Endodermal cell (in vitro differentiated cells): ENCODE data around the gene GFOD1. TPM values are rescaled to one million over a fixed set of nuclear protein-coding genes. Genes with fewer than 3 reads are reported as not detected.
A peak's percentile ranks its signal among the peaks of the same experiment; 100 is the strongest.

Source experiments
- DNase-seq: peaks from one replicate; pipeline ENCODE4 v3.0.0-alpha.2; 2017
- H3K27ac ChIP-seq: 2 replicates; pipeline ENCODE4 v1.5.1; 2013; ENCODE audit warnings: mild to moderate bottlenecking, low read depth, low read length, moderate library complexity
- H3K27me3 ChIP-seq: 2 replicates; pipeline ENCODE4 v1.6.1; 2013; ENCODE audit warnings: mild to moderate bottlenecking, low read length, moderate library complexity; ENCODE audit not compliant: insufficient read depth, control insufficient read depth, poor library complexity, severe bottlenecking
- H3K36me3 ChIP-seq: 2 replicates; pipeline ENCODE4 v1.7.0; 2013; ENCODE audit warnings: mild to moderate bottlenecking, low read length, moderate library complexity; ENCODE audit not compliant: control insufficient read depth, insufficient read depth
- H3K4me1 ChIP-seq: one replicate; pipeline ENCODE4 v1.7.0; 2013; ENCODE audit warnings: low read length; ENCODE audit not compliant: control insufficient read depth, insufficient read depth
- H3K4me3 ChIP-seq: 2 replicates; pipeline ENCODE4 v1.5.1; 2013; ENCODE audit warnings: mild to moderate bottlenecking, low read length, moderate library complexity
- H3K9ac ChIP-seq: 2 replicates; pipeline ENCODE4 v1.6.1; 2013; ENCODE audit warnings: mild to moderate bottlenecking, low read length, moderate library complexity; ENCODE audit not compliant: poor library complexity, severe bottlenecking; ENCODE audit errors: extremely low read depth
- H3K9me3 ChIP-seq: 2 replicates; pipeline ENCODE4 v1.6.1; 2013; ENCODE audit warnings: mild to moderate bottlenecking, low read length, moderate library complexity; ENCODE audit not compliant: control insufficient read depth
- H3K27ac Mint-ChIP-seq: 2 replicates; pipeline ENCODE4 v1.8.0; 2020; ENCODE audit warnings: mixed read lengths
- H3K27me3 Mint-ChIP-seq: 2 replicates; pipeline ENCODE4 v1.8.0; 2021; ENCODE audit warnings: mild to moderate bottlenecking, mixed read lengths; ENCODE audit not compliant: insufficient read depth
- H3K36me3 Mint-ChIP-seq: 2 replicates; pipeline ENCODE4 v1.8.0; 2020; ENCODE audit warnings: low read depth, mixed read lengths
- H3K4me1 Mint-ChIP-seq: 2 replicates; pipeline ENCODE4 v1.8.0; 2020; ENCODE audit warnings: mixed read lengths
- H3K4me3 Mint-ChIP-seq: 2 replicates; pipeline ENCODE4 v1.8.0; 2020; ENCODE audit warnings: mild to moderate bottlenecking, moderate library complexity, mixed read lengths
- H3K9me3 Mint-ChIP-seq: 2 replicates; pipeline ENCODE4 v1.8.0; 2020; ENCODE audit warnings: mild to moderate bottlenecking, mixed read lengths
- CTCF ChIP-seq: fragments of 200-600 bp; sonication (generic); conservative IDR thresholded peaks from 2 replicates; pipeline ENCODE4 v1.5.0; 2021; ENCODE audit warnings: antibody characterized with exemption, mild to moderate bottlenecking
- WGBS, 2 experiments: methylation state at CpG; one replicate each; pipeline versions ENCODE4 v1.1.5 to v1.1.7; 2013; ENCODE audit warnings: missing lambda C conversion rate in 2 of 2, mixed read lengths in 1 of 2; ENCODE audit not compliant: insufficient coverage in 1 of 2, insufficient read length in 1 of 2; 5-methylcytosine and 5-hydroxymethylcytosine counted together
- total RNA-seq, 2 donors: library from RNA; stranded (reverse); fragmentation: NEBNext Ultra II Directional in 1 of 2; extraction: Animal tissue kit (Norgen Biotek cat#: 25700) in 1 of 2; gene quantifications; 2 replicates in 1 of 2; 3 replicates in 1 of 2; pipeline ENCODE4 v1.2.1, GENCODE V29; 2021

The GFOD1 gene
- total RNA-seq, 2 donors from 2014 or later = 0.71 to 1.9 TPM

- Mint-ChIP-seq H3K36me3 (peaks cover 3% of the 10 kb centered on the region), H3K9me3 (no peaks in the 10 kb centered on the region), H3K4me1 (peaks cover 4% of the 10 kb centered on the region), H3K4me3 (no peak overlapping the region), H3K27ac (no peak overlapping the region), H3K27me3 (no peaks in the 10 kb centered on the region)
- TF ChIP-seq CTCF = no peak
- Histone ChIP-seq H3K27me3 (no peaks in the 10 kb centered on the region), H3K4me3 (no peak overlapping the region), H3K4me1 (no peaks in the 10 kb centered on the region), H3K9ac (no peak overlapping the region), H3K27ac (no peak overlapping the region), H3K9me3 (peaks cover 7% of the 10 kb centered on the region), H3K36me3 (no peaks in the 10 kb centered on the region)
- DNase-seq = peak; percentile 20
- 89 to 92% methylated on average over 2 to 4 of the region's 4 CpGs for WGBS, 2 experiments
Observed at GRCh38 chr6:13453153-13453552, 34.2 kb downstream of the GFOD1 start.

- peak; percentile 50 for DNase-seq
- Histone ChIP-seq H3K27me3 (no peaks in the 10 kb centered on the region), H3K4me1 (no peaks in the 10 kb centered on the region), H3K9me3 (peaks cover 7% of the 10 kb centered on the region), H3K4me3 (no peak overlapping the region), H3K36me3 (no peaks in the 10 kb centered on the region), H3K27ac (no peak overlapping the region), H3K9ac (no peak overlapping the region)
- Mint-ChIP-seq H3K4me3 (no peak overlapping the region), H3K27ac (no peak overlapping the region), H3K27me3 (no peaks in the 10 kb centered on the region), H3K36me3 (peaks cover 3% of the 10 kb centered on the region), H3K4me1 (peaks cover 5% of the 10 kb centered on the region), H3K9me3 (no peaks in the 10 kb centered on the region)
- 84% methylated on average over 8 to 11 of the region's 11 CpGs for WGBS, 2 experiments
- no peak for TF ChIP-seq CTCF
Observed at GRCh38 chr6:13452346-13453117, 34.9 kb downstream of the GFOD1 start.

GRCh38 chr6:13451181-13451895 is 36.1 kb downstream of the GFOD1 start:
- Histone ChIP-seq H3K27ac (no peak overlapping the region), H3K9me3 (peaks cover 7% of the 10 kb centered on the region), H3K9ac (no peak overlapping the region), H3K36me3 (no peaks in the 10 kb centered on the region), H3K4me3 (no peak overlapping the region), H3K4me1 (no peaks in the 10 kb centered on the region), H3K27me3 (no peaks in the 10 kb centered on the region)
- Mint-ChIP-seq H3K4me1 (peaks cover 5% of the 10 kb centered on the region), H3K36me3 (peaks cover 3% of the 10 kb centered on the region), H3K9me3 (no peaks in the 10 kb centered on the region), H3K4me3 (no peak overlapping the region), H3K27me3 (no peaks in the 10 kb centered on the region), H3K27ac (no peak overlapping the region)
- DNase-seq = peak; percentile 23
- 92 to 94% methylated on average over 14 to 15 of the region's 15 CpGs for WGBS, 2 experiments
- TF ChIP-seq CTCF = no peak
